Astrocyte (in vitro differentiated cells and primary cell): ENCODE results near the gene MED4. TPM values are rescaled to one million over a fixed set of nuclear protein-coding genes. Genes with fewer than 3 reads are reported as not detected.

Experiments
- DNase-seq: peaks from one replicate; pipeline ENCODE4 v3.0.0-alpha.2; 2010; ENCODE audit warnings: low read depth
- FAIRE-seq: peaks from 2 replicates; lab custom pipeline; 2011; peaks lifted over from hg19 to GRCh38; lab: Jason Lieb, UNC
- H2AFZ ChIP-seq: 2 replicates; pipeline ENCODE4 v1.6.0; 2012; ENCODE audit warnings: low read depth, low read length, inconsistent platforms
- H3K27ac ChIP-seq: 2 replicates; pipeline ENCODE4 v1.5.1; 2011; ENCODE audit warnings: low read depth, low read length, inconsistent platforms
- H3K27me3 ChIP-seq: 2 replicates; pipeline ENCODE4 v1.6.0; 2011; ENCODE audit warnings: low read length, inconsistent platforms; ENCODE audit not compliant: insufficient read depth
- H3K36me3 ChIP-seq: 2 replicates; pipeline ENCODE4 v1.5.1; 2011; ENCODE audit warnings: low read length, inconsistent platforms; ENCODE audit not compliant: insufficient read depth
- H3K4me1 ChIP-seq: 2 replicates; pipeline ENCODE4 v1.5.1; 2011; ENCODE audit warnings: low read length, inconsistent platforms; ENCODE audit not compliant: insufficient read depth
- H3K4me2 ChIP-seq: 2 replicates; pipeline ENCODE4 v1.6.0; 2012; ENCODE audit warnings: low read length, inconsistent platforms
- H3K4me3 ChIP-seq: 2 replicates; pipeline ENCODE4 v1.5.1; 2011; ENCODE audit warnings: low read depth, mild to moderate bottlenecking, low read length, inconsistent platforms; ENCODE audit not compliant: insufficient read depth
- H3K79me2 ChIP-seq: 2 replicates; pipeline ENCODE4 v1.6.0; 2012; ENCODE audit warnings: mild to moderate bottlenecking, low read length, inconsistent platforms; ENCODE audit not compliant: insufficient read depth
- H3K9ac ChIP-seq: 2 replicates; pipeline ENCODE4 v1.6.0; 2012; ENCODE audit warnings: mild to moderate bottlenecking, low read length, inconsistent platforms
- H3K9me3 ChIP-seq: 2 replicates; pipeline ENCODE4 v1.5.1; 2012; ENCODE audit warnings: low read depth, mild to moderate bottlenecking, low read length, inconsistent platforms; ENCODE audit not compliant: insufficient read depth
- H4K20me1 ChIP-seq: 2 replicates; pipeline ENCODE4 v1.6.0; 2012; ENCODE audit warnings: low read length, inconsistent platforms; ENCODE audit not compliant: insufficient read depth
- H3K27ac Mint-ChIP-seq: one replicate; pipeline ENCODE4 v1.8.0; 2021; ENCODE audit warnings: mild to moderate bottlenecking, mixed read lengths; ENCODE audit not compliant: unreplicated experiment
- H3K27me3 Mint-ChIP-seq: one replicate; pipeline ENCODE4 v1.8.0; 2021; ENCODE audit warnings: low read depth, mixed read lengths; ENCODE audit not compliant: unreplicated experiment
- H3K36me3 Mint-ChIP-seq: one replicate; pipeline ENCODE4 v1.8.0; 2021; ENCODE audit warnings: low read depth, mixed read lengths; ENCODE audit not compliant: unreplicated experiment
- H3K4me1 Mint-ChIP-seq: one replicate; pipeline ENCODE4 v1.8.0; 2021; ENCODE audit warnings: low read depth, mixed read lengths; ENCODE audit not compliant: unreplicated experiment
- H3K4me3 Mint-ChIP-seq: one replicate; pipeline ENCODE4 v1.8.0; 2021; ENCODE audit warnings: mild to moderate bottlenecking, moderate library complexity, mixed read lengths; ENCODE audit not compliant: unreplicated experiment
- H3K9me3 Mint-ChIP-seq: one replicate; pipeline ENCODE4 v1.8.0; 2021; ENCODE audit warnings: mild to moderate bottlenecking, mixed read lengths; ENCODE audit not compliant: unreplicated experiment
- EZH2 ChIP-seq: IDR thresholded peaks from 2 replicates; pipeline ENCODE4 v1.6.1; 2012; ENCODE audit warnings: mild to moderate bottlenecking, low read length, inconsistent platforms; ENCODE audit not compliant: insufficient read depth
- total RNA-seq: library from RNA; stranded (reverse); gene quantifications from 2 replicates; pipeline ENCODE4 v1.2.1, GENCODE V29; 2021
- TF ChIP-seq, protein P1 (sequence below): IDR thresholded peaks from 2 replicates; pipeline ENCODE4 v1.5.1; 2011; ENCODE audit warnings: low read depth, mild to moderate bottlenecking, inconsistent platforms, low read length, moderate library complexity; ENCODE audit not compliant: insufficient read depth

MED4 gene
- total RNA-seq, 1 donor from 2014 or later: 37.5 TPM

DNA sequence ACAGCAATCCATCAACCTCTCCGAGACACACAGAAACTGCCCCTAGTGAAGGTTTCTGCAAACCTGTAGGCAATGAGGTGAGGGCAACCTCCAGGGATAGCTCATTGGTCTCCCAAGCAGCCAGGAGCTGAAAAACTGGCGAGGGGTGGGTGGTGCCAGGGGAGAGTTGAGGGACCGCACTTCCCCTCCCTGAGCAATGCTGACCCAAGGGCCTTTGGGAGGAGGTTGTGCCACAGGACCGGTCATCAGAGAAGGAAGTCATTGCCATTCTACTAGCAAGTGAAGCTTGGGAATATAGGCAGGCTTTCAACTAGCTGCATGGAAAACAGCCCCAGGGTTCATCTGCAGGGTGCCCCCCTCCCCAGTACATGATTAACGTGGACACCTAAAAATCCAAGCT is 23.1 kb upstream of the MED4 start:
- Mint-ChIP-seq H3K27ac (no peak overlapping the region), H3K27me3 (no peaks in the 10 kb centered on the region), H3K4me3 (no peak overlapping the region), H3K9me3 (no peaks in the 10 kb centered on the region), H3K4me1 (peaks cover 7% of the 10 kb centered on the region), H3K36me3 (no peaks in the 10 kb centered on the region)
- Histone ChIP-seq H3K9me3 (no peaks in the 10 kb centered on the region), H4K20me1 (no peaks in the 10 kb centered on the region), H3K27me3 (no peaks in the 10 kb centered on the region), H3K4me3 (no peak overlapping the region), H3K36me3 (no peaks in the 10 kb centered on the region), H3K9ac (no peak overlapping the region), H3K4me1 (no peaks in the 10 kb centered on the region), H3K4me2 (no peak overlapping the region), H3K27ac (no peak overlapping the region), H2AFZ (no peak overlapping the region), H3K79me2 (no peaks in the 10 kb centered on the region)
- TF ChIP-seq, protein P1, sequence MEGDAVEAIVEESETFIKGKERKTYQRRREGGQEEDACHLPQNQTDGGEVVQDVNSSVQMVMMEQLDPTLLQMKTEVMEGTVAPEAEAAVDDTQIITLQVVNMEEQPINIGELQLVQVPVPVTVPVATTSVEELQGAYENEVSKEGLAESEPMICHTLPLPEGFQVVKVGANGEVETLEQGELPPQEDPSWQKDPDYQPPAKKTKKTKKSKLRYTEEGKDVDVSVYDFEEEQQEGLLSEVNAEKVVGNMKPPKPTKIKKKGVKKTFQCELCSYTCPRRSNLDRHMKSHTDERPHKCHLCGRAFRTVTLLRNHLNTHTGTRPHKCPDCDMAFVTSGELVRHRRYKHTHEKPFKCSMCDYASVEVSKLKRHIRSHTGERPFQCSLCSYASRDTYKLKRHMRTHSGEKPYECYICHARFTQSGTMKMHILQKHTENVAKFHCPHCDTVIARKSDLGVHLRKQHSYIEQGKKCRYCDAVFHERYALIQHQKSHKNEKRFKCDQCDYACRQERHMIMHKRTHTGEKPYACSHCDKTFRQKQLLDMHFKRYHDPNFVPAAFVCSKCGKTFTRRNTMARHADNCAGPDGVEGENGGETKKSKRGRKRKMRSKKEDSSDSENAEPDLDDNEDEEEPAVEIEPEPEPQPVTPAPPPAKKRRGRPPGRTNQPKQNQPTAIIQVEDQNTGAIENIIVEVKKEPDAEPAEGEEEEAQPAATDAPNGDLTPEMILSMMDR: no peak
- TF ChIP-seq EZH2: no peak
- DNase-seq (no peak), FAIRE-seq (no peak)

DNA sequence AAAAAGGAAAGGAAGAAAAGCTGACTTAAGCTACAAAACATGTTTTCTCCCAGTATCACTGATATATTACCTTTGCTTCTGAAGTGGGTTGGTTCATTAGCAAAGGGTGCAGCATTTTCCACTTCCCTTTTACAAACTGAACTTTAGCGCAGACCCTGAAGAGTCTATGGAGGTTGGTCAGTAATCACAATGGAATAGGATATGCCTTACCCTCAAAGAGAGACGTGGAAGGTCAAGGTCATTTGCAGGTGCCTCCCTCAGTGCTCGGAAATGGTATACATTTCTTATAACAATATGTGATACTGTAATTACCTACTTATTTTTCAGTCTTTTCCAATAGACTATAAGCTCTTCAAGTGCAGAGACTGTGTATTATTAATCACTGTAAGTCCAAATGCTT is 21.9 kb upstream of the MED4 start:
- no peaks in the 10 kb centered on the region for H3K27me3 Mint-ChIP-seq

DNA sequence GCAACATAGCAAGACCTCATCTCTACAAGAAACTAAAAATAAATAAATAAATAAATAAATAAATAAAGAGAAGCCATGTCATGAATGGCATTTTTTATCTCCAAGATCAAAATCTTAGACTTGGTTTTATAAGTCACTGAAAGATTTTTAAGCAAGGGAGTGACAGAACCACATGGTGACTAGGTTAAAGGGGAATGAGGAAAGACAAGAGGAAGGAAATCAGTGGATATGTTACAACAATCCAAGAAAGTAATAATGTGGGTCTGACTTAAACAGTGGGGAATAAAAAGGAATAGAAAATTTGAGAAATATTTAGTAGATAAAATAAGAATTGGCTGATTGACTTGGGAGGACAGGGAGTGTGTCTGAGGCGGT is 18.8 kb upstream of the MED4 start:
- H3K27me3 ChIP-seq: no peaks in the 10 kb centered on the region
- TF ChIP-seq, protein P1: no peak
- TF ChIP-seq EZH2: no peak
- Mint-ChIP-seq H3K4me3 (no peak overlapping the region), H3K36me3 (no peaks in the 10 kb centered on the region), H3K27me3 (no peaks in the 10 kb centered on the region), H3K9me3 (no peaks in the 10 kb centered on the region), H3K27ac (no peak overlapping the region), H3K4me1 (peaks cover 23% of the 10 kb centered on the region)
- no peaks in the 10 kb centered on the region for H3K36me3 ChIP-seq
- H3K4me2 ChIP-seq: no peak overlapping the region
- H3K27ac ChIP-seq: no peak overlapping the region
- H3K9ac ChIP-seq: no peak overlapping the region
- no peak for FAIRE-seq
- H3K4me3 ChIP-seq: no peak overlapping the region
- no peak for DNase-seq
- H3K4me1 ChIP-seq: peaks cover 5% of the 10 kb centered on the region
- H3K79me2 ChIP-seq: no peaks in the 10 kb centered on the region
- no peaks in the 10 kb centered on the region for H4K20me1 ChIP-seq
- no peak overlapping the region for H2AFZ ChIP-seq
- H3K9me3 ChIP-seq: no peaks in the 10 kb centered on the region

More for the DNA sequence above, 21.9 kb upstream of the MED4 start:
- no peak for TF ChIP-seq EZH2
- TF ChIP-seq, protein P1: no peak
- no peak overlapping the region for H3K4me2 ChIP-seq
- H3K4me3 Mint-ChIP-seq: no peak overlapping the region
- no peaks in the 10 kb centered on the region for H3K79me2 ChIP-seq
- no peaks in the 10 kb centered on the region for H3K4me1 ChIP-seq
- H3K36me3 ChIP-seq: no peaks in the 10 kb centered on the region
- no peak overlapping the region for H3K4me3 ChIP-seq
- no peaks in the 10 kb centered on the region for H3K9me3 Mint-ChIP-seq
- peaks cover 10% of the 10 kb centered on the region for H3K4me1 Mint-ChIP-seq
- H3K27ac Mint-ChIP-seq: no peak overlapping the region
- H3K27me3 ChIP-seq: no peaks in the 10 kb centered on the region
- H3K9me3 ChIP-seq: no peaks in the 10 kb centered on the region
- no peak overlapping the region for H2AFZ ChIP-seq
- no peaks in the 10 kb centered on the region for H4K20me1 ChIP-seq
- FAIRE-seq (no peak), DNase-seq (no peak)
- no peaks in the 10 kb centered on the region for H3K36me3 Mint-ChIP-seq
- no peak overlapping the region for H3K9ac ChIP-seq
- no peak overlapping the region for H3K27ac ChIP-seq
